Effector memory CD4-positive, alpha-beta T cell (primary cell): ENCODE measurements around the gene RTL5.

Experiments
- DNase-seq, 3 donors: peaks; one replicate each; pipeline ENCODE4 v3.0.0-alpha.2; 2020
- H3K27ac ChIP-seq: 2 replicates; pipeline ENCODE4 v1.7.0; 2013; ENCODE audit warnings: mild to moderate bottlenecking, low read length, moderate library complexity; ENCODE audit not compliant: insufficient read depth, poor library complexity, severe bottlenecking
- H3K27me3 ChIP-seq: replicated peaks from 2 replicates; pipeline ENCODE4 v1.7.0; 2013; ENCODE audit warnings: mild to moderate bottlenecking, low read length; ENCODE audit not compliant: insufficient read depth, control insufficient read depth, poor library complexity, severe bottlenecking
- H3K36me3 ChIP-seq: 2 replicates; pipeline ENCODE4 v1.7.0; 2013; ENCODE audit warnings: mild to moderate bottlenecking, low read length, moderate library complexity; ENCODE audit not compliant: control insufficient read depth, insufficient read depth
- H3K4me1 ChIP-seq: 2 replicates; pipeline ENCODE4 v1.7.0; 2013; ENCODE audit warnings: low read length, mild to moderate bottlenecking; ENCODE audit not compliant: control insufficient read depth, insufficient read depth, poor library complexity, severe bottlenecking
- H3K4me3 ChIP-seq: 2 replicates; pipeline ENCODE4 v1.7.0; 2013; ENCODE audit warnings: low read length, low read depth, mild to moderate bottlenecking; ENCODE audit not compliant: insufficient read depth, poor library complexity, severe bottlenecking
- H3K9me3 ChIP-seq: 2 replicates; pipeline ENCODE4 v1.7.0; 2013; ENCODE audit warnings: mild to moderate bottlenecking, low read length, moderate library complexity; ENCODE audit not compliant: control insufficient read depth

The RTL5 gene

DNA sequence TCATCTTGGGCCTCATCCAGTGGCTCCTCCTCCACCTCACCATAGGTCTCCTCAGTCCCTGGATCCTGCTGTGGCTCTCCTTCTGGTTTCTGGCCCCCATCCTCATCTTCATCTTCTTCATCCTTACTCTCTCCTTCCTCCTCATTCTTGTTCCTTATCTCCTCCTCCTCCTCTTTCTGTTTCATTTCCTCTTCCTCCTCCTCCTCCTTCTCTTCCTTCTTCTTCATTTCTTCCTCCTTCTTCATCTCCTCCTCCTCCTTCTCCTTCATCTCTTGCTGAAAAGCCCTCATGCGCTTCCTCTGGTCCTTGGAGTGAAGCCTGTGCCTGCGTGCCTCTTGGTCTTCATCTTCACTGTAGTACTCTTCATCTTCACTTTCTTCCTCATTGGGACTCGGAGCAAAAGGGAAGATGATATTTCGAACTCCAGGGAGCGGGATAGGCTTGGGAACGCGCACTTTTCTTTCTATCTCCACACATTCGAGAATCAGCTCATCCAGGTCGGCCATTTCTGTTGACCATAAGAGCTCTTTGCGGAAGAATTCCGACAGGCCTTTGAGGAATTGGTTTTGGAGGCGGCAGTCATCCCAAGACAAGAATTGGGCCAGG lies 1.5 kb downstream of the RTL5 start:
- Histone ChIP-seq H3K36me3 (no peaks in the 10 kb centered on the region), H3K4me3 (no peak overlapping the region), H3K4me1 (peaks cover 12% of the 10 kb centered on the region), H3K27ac (no peak overlapping the region), H3K9me3 (no peaks in the 10 kb centered on the region), H3K27me3 (no peaks in the 10 kb centered on the region)
- no peak for DNase-seq

DNA sequence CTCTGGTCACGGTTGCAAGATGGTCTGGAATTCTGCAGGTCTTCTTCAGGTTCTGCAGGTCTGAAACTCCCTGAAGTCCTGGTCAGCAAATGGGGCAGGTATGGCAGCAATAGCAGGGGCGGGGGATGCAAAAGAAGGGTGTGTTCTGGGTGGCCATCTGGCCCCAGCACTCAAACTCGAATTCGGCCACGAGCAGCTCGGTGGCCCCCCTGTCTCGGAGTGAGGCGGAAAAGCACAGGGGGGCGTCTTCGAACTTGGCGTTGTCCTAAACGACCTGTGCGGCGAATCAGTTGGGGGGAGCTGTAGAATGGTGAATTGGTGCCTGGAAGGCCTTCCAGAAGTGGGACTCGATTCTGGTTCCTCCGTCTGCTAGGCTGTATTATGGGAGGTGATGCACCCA lies 2.1 kb downstream of the RTL5 start:
- H3K27ac ChIP-seq = no peak overlapping the region
- no peaks in the 10 kb centered on the region for H3K9me3 ChIP-seq
- DNase-seq = no peak
- no peak overlapping the region for H3K4me3 ChIP-seq
- H3K36me3 ChIP-seq = no peaks in the 10 kb centered on the region
- no peaks in the 10 kb centered on the region for H3K27me3 ChIP-seq
- peaks cover 14% of the 10 kb centered on the region for H3K4me1 ChIP-seq

DNA sequence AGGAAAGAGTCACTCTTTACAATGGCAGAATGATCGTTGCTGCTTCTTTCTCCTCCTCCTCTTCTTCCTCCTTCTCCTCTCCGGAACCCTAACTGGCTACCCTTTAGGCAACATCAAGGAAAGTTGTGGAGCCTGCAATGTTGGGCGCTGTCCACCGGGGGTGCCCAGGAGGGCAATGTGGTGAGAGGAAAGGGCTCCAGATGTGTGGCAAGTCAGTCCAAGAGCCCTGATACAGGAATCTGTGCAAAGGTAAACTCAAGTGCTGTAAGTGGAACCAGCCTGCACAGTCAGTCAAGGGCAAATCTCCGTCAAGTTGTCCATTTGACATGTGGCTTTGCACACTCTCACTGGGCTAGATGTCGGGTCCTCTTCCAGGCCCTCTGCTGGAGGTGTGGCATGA lies 2.8 kb downstream of the RTL5 start:
- Histone ChIP-seq H3K4me3 (no peak overlapping the region), H3K27ac (no peak overlapping the region), H3K9me3 (no peaks in the 10 kb centered on the region), H3K4me1 (peaks cover 21% of the 10 kb centered on the region), H3K27me3 (no peaks in the 10 kb centered on the region), H3K36me3 (no peaks in the 10 kb centered on the region)
- DNase-seq = no peak

DNA sequence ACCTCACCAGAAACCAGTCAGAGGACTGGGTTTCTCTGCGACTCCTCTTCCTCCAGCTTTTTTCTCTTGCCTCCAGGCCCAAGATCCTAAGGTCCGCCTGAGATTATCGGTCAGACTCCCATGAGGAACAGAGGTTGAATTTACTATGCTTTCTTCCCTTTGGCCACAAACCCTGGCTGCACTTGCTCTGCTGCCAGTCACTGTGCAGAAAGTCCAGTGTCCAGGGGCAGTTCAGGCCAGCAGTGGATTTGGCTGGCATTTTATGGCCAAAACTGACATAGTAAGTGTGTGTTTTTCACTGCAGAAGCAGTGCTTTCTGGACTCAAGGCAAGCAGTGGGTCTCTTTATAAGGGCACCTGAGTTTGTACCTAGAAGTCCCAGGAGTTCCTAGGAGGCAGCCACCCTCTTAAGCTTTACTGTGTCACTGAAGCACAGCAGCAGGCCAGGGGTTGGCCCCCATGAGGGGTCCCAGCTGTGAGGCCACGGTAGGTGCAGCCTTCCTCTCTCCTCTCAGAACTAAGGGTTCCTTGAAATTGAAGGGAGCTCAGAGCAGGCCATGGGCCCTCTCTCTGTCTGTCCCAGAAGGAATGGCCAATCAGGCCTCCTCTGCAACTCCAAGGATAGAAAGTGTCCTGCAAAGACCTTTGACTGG lies 3.4 kb downstream of the RTL5 start:
- H3K9me3 ChIP-seq = no peaks in the 10 kb centered on the region
- no peak overlapping the region for H3K27ac ChIP-seq
- H3K27me3 ChIP-seq = no peaks in the 10 kb centered on the region
- no peak overlapping the region for H3K4me3 ChIP-seq
- H3K36me3 ChIP-seq = no peaks in the 10 kb centered on the region
- no peak for DNase-seq
- peaks cover 27% of the 10 kb centered on the region for H3K4me1 ChIP-seq

DNA sequence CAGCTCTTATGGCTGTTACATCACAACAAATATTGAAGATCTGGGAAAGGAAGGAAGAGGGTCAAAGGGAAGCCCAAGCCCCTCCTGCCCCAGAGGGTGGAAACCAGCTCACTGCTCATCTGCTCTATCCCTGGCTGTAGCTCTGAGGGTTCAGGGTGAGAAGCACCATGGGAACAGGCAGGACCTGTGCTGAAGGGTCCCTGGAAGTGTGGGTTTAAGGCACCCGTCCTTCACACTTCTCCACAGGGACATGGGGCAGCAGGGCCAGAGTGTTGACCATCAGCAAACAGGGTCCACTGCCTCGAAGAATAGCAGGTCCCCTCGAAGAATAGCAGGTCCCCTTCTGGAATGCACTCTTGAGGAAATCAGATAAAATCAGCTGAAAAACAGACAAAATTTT lies 4.4 kb downstream of the RTL5 start:
- no peak for DNase-seq
- Histone ChIP-seq H3K27me3 (no peaks in the 10 kb centered on the region), H3K4me1 (peaks cover 33% of the 10 kb centered on the region), H3K4me3 (no peak overlapping the region), H3K9me3 (no peaks in the 10 kb centered on the region), H3K27ac (no peak overlapping the region), H3K36me3 (no peaks in the 10 kb centered on the region)

DNA sequence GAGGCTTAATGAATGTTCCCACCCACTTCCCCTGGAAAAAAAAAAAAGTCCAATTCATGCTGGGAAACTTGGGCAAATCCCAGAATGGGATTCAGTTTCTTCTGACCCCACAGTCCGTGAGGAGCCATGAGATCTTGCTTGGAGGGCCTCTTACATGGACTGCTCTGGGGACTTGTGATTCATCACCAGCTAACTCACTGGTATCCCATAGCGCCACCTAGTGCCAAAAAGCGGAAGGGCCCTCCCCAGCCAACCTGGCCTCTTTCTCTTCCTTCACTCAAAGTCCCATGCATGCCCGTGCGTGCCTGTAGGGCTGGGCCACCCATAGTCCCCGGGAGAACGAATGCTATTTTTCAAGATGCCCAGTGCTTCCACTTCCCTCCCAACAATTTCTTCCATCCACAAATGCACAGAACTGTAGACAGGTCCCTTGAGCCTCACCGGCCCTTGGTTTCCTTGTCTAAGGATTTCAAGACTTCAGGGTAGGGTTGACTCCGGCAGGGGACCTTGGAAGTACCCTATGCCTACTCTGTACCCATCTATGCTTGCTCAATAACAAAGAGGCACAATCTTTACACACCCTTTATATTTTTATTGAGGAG lies 5.1 kb downstream of the RTL5 start:
- Histone ChIP-seq H3K4me3 (no peak overlapping the region), H3K27me3 (no peaks in the 10 kb centered on the region), H3K4me1 (peaks cover 33% of the 10 kb centered on the region), H3K36me3 (no peaks in the 10 kb centered on the region), H3K27ac (peak overlapping the region; percentile 49), H3K9me3 (no peaks in the 10 kb centered on the region)
- peak; percentile 66 to 71 (median 68) for DNase-seq

DNA sequence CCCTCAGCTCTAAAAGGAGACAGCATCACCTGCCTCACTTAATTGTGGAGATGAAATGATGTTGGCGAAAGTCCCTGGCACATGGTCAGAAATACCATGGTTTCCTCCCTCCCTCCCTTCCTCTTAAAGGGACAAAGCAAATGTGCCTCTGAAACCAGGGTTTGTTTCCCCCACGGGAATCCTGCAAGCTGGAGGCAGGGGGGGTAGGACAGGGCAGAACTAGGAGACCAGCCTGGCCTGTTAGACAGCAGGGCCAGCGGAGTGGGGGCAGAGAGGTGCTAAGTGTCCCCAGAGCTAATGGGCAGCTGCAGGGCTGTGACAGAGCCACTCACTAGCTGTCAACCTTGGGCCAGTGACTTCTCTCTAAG lies 5.7 kb downstream of the RTL5 start:
- Histone ChIP-seq H3K4me3 (no peak overlapping the region), H3K36me3 (no peaks in the 10 kb centered on the region), H3K27me3 (no peaks in the 10 kb centered on the region), H3K9me3 (no peaks in the 10 kb centered on the region), H3K4me1 (peaks cover 33% of the 10 kb centered on the region), H3K27ac (peak overlapping the region; percentile 49)
- no peak for DNase-seq

DNA sequence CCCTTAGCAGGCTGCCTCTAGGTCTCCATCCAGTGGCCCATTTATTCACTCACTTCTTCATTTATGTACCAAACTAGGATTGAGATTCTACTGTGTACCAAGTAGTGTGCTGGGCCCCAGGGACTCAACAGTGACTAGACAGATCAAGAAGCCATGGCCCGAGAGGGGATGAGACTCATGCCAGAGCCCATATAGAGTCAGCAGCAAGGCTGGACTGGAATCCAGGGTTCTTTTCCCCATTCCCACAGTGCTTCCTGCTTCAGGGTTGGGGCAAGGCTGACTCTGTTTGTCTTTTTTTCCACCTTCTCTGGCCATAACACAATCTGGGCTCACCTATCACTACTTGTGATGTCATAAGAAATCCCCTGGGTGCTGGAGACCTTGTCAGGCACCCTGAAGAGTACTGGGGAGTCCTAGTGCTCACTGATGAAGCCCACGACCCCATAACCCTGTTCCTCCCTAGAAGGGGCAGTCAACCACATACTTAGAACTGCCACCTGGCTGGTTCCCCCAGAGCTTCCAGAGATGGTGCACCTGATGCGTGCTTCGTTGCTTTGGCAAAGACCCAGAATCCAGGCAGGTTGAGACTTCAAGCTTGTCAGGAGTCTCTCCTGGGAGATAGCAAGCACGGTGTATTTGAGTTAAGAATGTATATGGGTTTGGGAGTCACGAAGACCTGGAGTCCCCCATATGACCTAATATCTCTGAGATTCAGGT lies 6.2 kb downstream of the RTL5 start:
- Histone ChIP-seq H3K36me3 (no peaks in the 10 kb centered on the region), H3K27me3 (no peaks in the 10 kb centered on the region), H3K4me1 (peaks cover 38% of the 10 kb centered on the region), H3K27ac (peak overlapping the region; percentile 48), H3K4me3 (no peak overlapping the region), H3K9me3 (no peaks in the 10 kb centered on the region)
- no peak for DNase-seq

DNA sequence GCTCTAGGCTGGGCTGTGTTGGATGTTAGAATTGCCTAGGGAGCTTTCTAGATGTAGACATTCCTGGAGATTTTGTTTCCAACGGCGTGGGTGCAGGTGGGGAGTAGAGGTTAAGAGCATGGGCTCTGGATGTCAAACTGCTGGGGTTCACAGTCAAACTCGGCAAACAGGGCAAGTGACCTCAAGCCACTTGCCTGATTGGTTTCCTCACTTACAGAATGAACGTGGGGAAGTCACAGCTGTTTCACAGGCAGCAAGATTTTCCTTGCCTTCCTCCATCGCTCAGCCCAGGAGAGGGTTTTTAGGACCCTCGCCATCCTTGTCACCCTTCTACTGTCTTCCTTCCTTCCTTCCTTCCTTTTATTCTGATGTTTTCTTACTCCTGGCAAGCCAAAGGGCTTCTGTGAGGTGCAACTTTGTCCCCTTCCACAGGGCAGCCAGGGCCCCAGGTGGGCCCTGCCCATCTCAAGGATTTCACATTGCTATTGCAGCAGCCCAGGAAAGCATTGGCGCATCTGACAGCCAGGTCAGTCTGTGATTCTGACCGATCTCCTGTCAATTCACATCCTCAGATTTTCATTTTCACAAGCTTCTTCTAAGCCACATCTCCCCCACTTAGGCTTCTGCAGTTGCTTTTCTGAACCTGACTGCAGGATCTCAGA lies 7.0 kb downstream of the RTL5 start:
- Histone ChIP-seq H3K27ac (peak overlapping the region; percentile 18), H3K9me3 (no peaks in the 10 kb centered on the region), H3K36me3 (no peaks in the 10 kb centered on the region), H3K4me3 (no peak overlapping the region), H3K27me3 (no peaks in the 10 kb centered on the region), H3K4me1 (peaks cover 39% of the 10 kb centered on the region)
- DNase-seq = no peak
